GM18499 (cell line): Measurements from ENCODE around the gene HOXA3.

Experiments
- ATAC-seq: cut with Tn5 transposase; IDR thresholded peaks from one replicate; pipeline ENCODE4 v1.9.1; 2021; ENCODE audit warnings: moderate number of reproducible peaks; ENCODE audit not compliant: insufficient read depth, unreplicated experiment

HOXA3 gene

GRCh38 chr7:27189997-27190748 lies 37.8 kb upstream of the HOXA3 start:
- ATAC-seq: no peak

- ATAC-seq: no peak
Measured at GRCh38 chr7:27189295-27189996, 37.1 kb upstream of the HOXA3 start.

DNA sequence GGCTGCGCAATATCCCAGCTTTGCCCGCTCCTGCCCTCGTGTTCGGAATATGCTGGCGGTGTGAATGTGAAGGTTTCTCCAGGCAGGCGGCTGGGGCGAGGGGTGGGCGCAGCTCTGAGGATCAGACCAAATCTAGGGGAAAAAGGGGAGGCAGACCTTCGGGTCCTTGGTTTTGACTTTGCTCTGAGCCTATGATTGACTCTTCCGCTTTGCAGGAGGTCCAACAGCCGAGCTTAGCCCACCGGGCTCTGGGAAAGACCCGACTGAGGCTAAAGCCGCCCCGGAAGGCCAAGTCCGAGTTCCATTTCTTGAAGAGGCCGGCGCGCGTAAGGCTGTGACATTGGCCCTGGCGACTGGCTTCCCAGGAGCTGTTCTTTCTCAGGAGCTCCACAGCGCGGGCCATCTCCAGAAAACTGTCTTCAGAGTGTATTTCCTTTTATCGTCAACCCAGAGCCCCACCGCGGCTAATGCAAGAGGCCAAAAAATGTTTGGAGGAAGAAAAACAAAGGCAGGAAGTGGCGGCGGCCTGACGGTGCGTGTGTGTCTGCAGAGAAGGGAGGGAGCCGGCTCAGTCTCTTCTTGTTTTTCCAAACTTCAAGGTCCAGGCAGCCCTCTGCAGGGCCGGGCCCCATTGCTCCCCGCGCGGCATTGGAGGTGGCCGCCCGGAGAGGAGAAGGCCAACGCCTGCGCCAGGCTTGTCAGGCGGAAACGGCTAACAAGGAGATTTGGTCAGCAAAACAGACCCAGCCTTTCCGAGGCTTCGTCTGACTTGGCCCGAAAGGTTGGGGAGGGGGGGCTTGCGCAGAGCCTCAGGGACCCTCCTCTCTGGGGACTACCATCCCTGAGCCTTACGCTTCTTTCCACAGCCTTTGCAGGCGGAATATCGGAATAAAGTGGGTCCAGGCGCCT lies 36.3 kb upstream of the HOXA3 start:
- no peak for ATAC-seq

DNA sequence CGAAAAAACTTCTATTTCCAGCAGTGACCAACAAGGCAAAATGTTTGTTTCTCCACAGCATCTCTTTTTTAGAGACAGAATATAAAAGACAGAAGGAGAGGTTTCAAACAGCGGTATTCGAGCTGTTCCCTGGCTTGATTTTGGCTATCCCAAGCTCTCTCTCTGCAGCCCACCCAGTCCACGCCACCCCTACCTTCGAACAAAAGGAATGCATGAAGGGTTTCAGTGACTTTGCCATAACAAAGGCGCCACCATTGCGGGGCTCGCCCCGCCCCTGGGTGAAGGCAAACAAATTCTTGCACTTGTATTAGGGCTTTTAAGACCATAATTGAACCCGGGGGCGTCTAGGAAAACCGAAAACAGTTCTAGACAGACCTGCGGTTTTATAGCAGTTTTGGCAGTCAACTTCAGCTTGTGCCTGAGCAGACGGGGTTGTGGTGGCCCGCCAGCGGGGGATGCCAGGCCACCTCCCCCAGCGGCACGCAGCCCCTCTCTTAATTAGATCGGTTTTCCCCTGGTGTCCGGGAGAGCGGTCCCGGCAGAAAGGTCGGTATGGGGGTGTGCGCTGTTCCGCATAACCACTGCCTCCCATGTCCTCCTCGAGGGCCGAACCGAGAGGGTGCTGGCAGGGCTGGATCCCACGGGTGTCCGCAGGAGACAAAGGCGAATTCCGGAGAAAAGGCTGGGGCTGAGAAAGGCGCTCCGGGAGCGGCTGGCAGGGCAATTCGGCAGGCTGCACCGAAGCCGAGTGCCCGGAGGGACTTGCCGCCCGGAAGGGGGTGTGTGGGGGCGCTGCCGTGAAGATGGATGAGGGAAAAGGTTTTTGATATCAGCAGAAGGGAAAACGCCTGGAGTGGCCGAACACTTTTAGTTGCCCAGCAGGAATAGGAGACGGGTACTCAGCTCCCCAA lies 35.3 kb upstream of the HOXA3 start:
- ATAC-seq: no peak

DNA sequence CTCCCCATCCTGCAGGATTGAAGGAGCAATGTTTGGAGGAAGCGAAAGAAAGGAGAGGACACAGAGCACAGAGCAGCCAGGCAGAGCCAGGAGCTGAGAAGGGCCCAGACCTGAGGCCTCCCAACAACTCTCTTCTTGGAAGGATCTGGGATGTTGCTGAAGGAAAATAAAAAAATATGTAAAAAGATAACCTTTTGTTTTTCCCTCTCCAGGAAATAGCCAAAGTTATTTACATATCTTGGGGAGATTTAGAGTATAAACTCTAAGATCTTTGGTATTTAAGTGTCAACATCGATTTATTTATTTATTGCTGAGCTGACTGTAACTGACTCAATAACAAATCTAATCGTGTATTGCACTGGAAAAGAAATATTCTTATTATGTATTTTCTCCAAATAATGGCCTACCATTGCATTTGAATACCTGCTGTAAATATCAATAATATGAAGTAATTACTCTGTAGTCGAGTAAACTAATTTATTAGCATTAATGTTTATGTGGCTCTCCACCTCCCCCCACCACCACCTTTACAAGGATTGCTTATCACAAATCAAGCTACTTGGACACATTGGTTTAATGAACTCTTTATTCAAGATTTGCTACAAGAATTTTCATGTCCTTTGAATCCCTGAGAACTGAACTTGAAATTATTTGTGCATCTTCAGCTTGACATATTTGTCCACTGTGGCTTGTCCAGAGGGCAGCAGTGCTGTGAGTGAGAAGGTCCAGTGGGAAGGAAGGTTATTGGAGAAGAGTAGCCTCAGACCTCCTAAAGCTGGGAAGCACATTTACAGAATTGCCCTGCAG lies 34.5 kb upstream of the HOXA3 start:
- ATAC-seq: no peak

GRCh38 chr7:27185854-27186667 lies 33.7 kb upstream of the HOXA3 start:
- ATAC-seq: no peak

GRCh38 chr7:27185013-27185853 lies 32.9 kb upstream of the HOXA3 start, which contains the start of gene HOXA11:
HOXA11 (minus strand) TSS chr7:27185232; CDS start chr7:27185144, 88 bp downstream.
- ATAC-seq: no peak

- ATAC-seq: no peak
Measured at GRCh38 chr7:27184337-27185012, 32.1 kb upstream of the HOXA3 start.

- no peak for ATAC-seq
Measured at GRCh38 chr7:27183682-27184336, 31.4 kb upstream of the HOXA3 start.

DNA sequence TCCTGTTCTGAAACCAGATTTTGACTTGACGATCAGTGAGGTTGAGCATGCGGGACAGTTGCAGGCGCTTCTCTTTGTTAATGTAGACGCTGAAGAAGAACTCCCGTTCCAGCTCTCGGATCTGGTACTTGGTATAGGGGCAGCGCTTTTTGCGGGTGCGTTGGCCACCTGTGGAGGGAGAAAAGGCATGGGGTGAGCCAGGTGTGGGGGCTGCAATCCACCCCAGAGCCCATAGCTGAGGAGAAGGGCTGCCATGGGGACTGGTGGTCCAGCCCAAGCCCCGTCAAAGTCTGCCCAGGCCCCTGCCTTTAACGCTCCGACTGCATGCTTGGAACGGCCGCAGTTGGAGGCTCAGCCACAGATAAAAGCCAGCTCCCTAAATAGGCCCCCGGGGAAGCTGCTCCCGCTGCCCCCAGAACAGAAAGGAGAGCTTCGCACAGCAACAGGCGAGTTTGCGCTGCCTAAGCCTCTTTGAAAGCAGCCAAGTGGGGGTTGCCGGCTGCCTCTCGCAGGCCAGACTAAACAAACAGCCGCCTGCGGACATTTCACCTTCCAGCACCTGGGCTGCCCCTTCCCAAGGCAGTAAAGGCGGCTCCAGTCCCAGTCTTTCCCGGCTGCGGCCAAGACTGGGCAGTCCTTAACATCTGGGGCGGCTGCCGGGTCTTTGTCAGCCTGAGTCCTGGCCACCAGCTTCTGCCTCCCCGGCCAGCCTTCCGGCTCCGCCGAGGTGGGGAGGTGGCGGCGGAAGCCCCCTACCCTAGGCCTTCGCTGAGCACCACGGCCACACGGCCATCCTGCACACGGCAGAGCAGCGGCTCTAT lies 30.7 kb upstream of the HOXA3 start:
- no peak for ATAC-seq

- ATAC-seq: no peak
Measured at GRCh38 chr7:27182285-27182841, 30.0 kb upstream of the HOXA3 start.

DNA sequence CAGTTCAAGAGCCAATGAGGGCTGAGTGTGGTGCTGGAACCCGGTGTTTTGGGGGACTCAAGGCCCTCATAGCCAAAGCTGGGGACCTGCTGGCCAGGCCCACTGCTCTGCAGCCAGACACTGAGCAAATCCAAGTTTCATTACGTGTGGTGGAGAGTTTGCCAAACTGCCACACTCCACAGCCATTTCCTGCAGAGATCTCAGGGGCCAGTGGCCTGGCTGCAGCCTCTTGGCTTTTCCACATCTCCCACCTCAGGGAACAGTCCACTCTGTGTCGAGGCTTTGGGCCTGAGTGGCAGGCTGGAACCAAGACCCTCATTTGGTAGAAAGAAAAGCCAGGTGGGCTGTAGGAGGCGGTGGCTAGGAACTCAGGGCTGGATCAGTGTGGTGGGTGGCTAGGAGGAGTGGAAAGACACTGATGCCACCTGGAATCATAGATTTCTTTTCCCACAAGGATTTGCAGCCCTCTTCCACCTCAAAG lies 29.5 kb upstream of the HOXA3 start:
- ATAC-seq: no peak

GRCh38 chr7:27180431-27181420 lies 28.3 kb upstream of the HOXA3 start:
- no peak for ATAC-seq
